Neural cell (in vitro differentiated cells): ENCODE data around the gene PPM1J. TPM values are rescaled to one million over a fixed set of nuclear protein-coding genes. Genes with fewer than 3 reads are reported as not detected.

Experiments
- H2AFZ ChIP-seq: fragments of 200-600, 300-800 bp; sonication (generic), shearing (Covaris generic); 2 replicates; pipeline ENCODE4 v1.6.0; 2014; ENCODE audit warnings: low read depth, mild to moderate bottlenecking, antibody characterized with exemption, low read length, moderate library complexity
- H3F3A ChIP-seq: fragments of 200-600 bp; shearing (Covaris generic); 2 replicates; pipeline ENCODE4 v1.6.1; 2016; ENCODE audit warnings: mild to moderate bottlenecking, moderate library complexity, mixed read lengths, antibody characterized with exemption, low read length; ENCODE audit not compliant: insufficient read depth, poor library complexity, severe bottlenecking
- H3K27ac ChIP-seq: fragments of 200-600, 300-800 bp; sonication (generic), shearing (Covaris generic); 2 replicates; pipeline ENCODE4 v1.5.1; 2014; ENCODE audit warnings: mild to moderate bottlenecking, low read length, moderate library complexity
- H3K27me3 ChIP-seq: fragments of 300-800, 200-600 bp; sonication (generic), shearing (Covaris generic); 2 replicates; pipeline ENCODE4 v1.6.0; 2014; ENCODE audit warnings: mild to moderate bottlenecking, low read depth, low read length, moderate library complexity; ENCODE audit not compliant: insufficient read depth
- H3K36me3 ChIP-seq: fragments of 300-800, 200-600 bp; sonication (generic), shearing (Covaris generic); 2 replicates; pipeline ENCODE4 v1.5.1; 2014; ENCODE audit warnings: mild to moderate bottlenecking, antibody characterized with exemption, low read length, moderate library complexity; ENCODE audit not compliant: insufficient read depth
- H3K4me2 ChIP-seq: fragments of 300-800, 200-600 bp; sonication (generic), shearing (Covaris generic); 2 replicates; pipeline ENCODE4 v1.6.0; 2014; ENCODE audit warnings: mild to moderate bottlenecking, low read length
- H3K4me3 ChIP-seq: fragments of 300-800, 200-600 bp; sonication (generic), shearing (Covaris generic); 2 replicates; pipeline ENCODE4 v1.5.1; 2014; ENCODE audit warnings: mild to moderate bottlenecking, low read length, moderate library complexity
- H3K79me2 ChIP-seq: fragments of 200-600 bp; shearing (Covaris generic); replicated peaks from 2 replicates; pipeline ENCODE4 v1.6.0; 2014; ENCODE audit warnings: mild to moderate bottlenecking, low read length, moderate library complexity; ENCODE audit not compliant: insufficient read depth
- H3K9ac ChIP-seq: fragments of 300-800, 200-600 bp; sonication (generic), shearing (Covaris generic); 2 replicates; pipeline ENCODE4 v1.6.1; 2016; ENCODE audit warnings: mild to moderate bottlenecking, low read length, mixed read lengths
- H3K9me2 ChIP-seq: fragments of 200-600 bp; shearing (Covaris generic); 2 replicates; pipeline ENCODE4 v1.6.1; 2016; ENCODE audit warnings: mild to moderate bottlenecking, low read length, mixed read lengths; ENCODE audit not compliant: insufficient read depth
- H3K9me3 ChIP-seq: fragments of 200-600, 300-800 bp; sonication (generic), shearing (Covaris generic); 2 replicates; pipeline ENCODE4 v1.6.1; 2016; ENCODE audit warnings: mild to moderate bottlenecking, mixed run types, low read length, moderate library complexity, mixed read lengths
- H4K20me1 ChIP-seq: fragments of 200-600 bp; shearing (Covaris generic); 2 replicates; pipeline ENCODE4 v1.6.1; 2016; ENCODE audit warnings: mild to moderate bottlenecking, mixed run types; ENCODE audit not compliant: insufficient read depth
- EP300 ChIP-seq: fragments of 450-650 bp; conservative IDR thresholded peaks from 2 replicates; pipeline ENCODE4 v1.6.1; 2014; ENCODE audit warnings: antibody characterized with exemption, mild to moderate bottlenecking, moderate library complexity; ENCODE audit not compliant: poor library complexity, severe bottlenecking
- EZH2 ChIP-seq: fragments of 200-600, 300-800 bp; shearing (Covaris generic), sonication (generic); IDR thresholded peaks from 2 replicates; pipeline ENCODE4 v1.6.1; 2014; ENCODE audit warnings: antibody characterized with exemption, low read length, borderline replicate concordance, mild to moderate bottlenecking; ENCODE audit not compliant: insufficient read depth, poor library complexity, severe bottlenecking
- MXI1 ChIP-seq: fragments of 450-650 bp; conservative IDR thresholded peaks from 2 replicates; pipeline ENCODE4 v1.6.1; 2014; ENCODE audit warnings: antibody characterized with exemption, mild to moderate bottlenecking; ENCODE audit not compliant: poor library complexity, severe bottlenecking
- POLR2AphosphoS5 ChIP-seq: IDR thresholded peaks from 2 replicates; pipeline ENCODE4 v1.6.1; 2012
- RAD21 ChIP-seq: fragments of 450-650 bp; conservative IDR thresholded peaks from 2 replicates; pipeline ENCODE4 v1.6.1; 2014; ENCODE audit warnings: antibody characterized with exemption, mild to moderate bottlenecking, moderate library complexity
- SMC3 ChIP-seq: fragments of 450-650 bp; conservative IDR thresholded peaks from 2 replicates; pipeline ENCODE4 v1.6.1; 2014; ENCODE audit warnings: antibody characterized with exemption, mild to moderate bottlenecking, moderate library complexity; ENCODE audit not compliant: poor library complexity
- TAF1 ChIP-seq: IDR thresholded peaks from 2 replicates; pipeline ENCODE4 v1.6.1; 2012; ENCODE audit warnings: low read depth
- polyA plus RNA-seq: library from polyadenylated mRNA; depleted of rRNA; stranded (reverse); fragments of >200 nt; gene quantifications from 2 replicates; pipeline ENCODE4 v1.2.3, GENCODE V29; 2014
- TF ChIP-seq, protein P1 (sequence below): IDR thresholded peaks from 2 replicates; pipeline ENCODE4 v1.6.1; 2012; ENCODE audit warnings: borderline replicate concordance
- TF ChIP-seq, protein P2 (sequence below): fragments of 450-650 bp; IDR thresholded peaks from 2 replicates; pipeline ENCODE4 v1.5.1; 2014; ENCODE audit warnings: antibody characterized with exemption, mild to moderate bottlenecking, moderate library complexity; ENCODE audit not compliant: poor library complexity, severe bottlenecking

PPM1J gene
- polyA plus RNA-seq, 1 donor from 2014 or later, result 0.16 TPM

DNA sequence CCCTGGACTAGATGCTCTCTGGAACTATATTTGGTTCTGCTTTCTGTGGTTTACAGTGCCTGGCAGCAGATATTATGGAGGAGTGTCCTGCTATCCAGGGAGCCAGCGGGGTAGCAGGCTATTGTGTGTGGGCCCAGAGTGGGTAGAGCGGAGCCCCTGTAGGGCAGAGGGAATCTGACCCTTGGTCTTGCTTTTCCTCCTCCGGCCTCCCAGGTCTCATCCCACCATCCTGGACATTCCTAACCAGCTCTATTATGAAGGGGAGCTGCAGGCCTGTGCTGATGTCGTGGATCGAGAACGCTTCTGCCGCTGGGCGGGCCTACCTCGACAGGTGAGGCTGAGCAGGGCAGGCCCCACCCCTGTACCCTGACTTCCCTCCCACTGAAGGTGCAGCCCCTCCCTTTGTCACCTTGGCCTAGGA, 17.3 kb downstream of the PPM1J start:
- Histone ChIP-seq H3K9me3 (no peaks in the 10 kb centered on the region), H3K27me3 (no peaks in the 10 kb centered on the region), H2AFZ (no peak overlapping the region), H3F3A (no peaks in the 10 kb centered on the region), H3K9me2 (no peaks in the 10 kb centered on the region), H3K36me3 (no peaks in the 10 kb centered on the region), H3K27ac (no peak overlapping the region), H3K4me2 (no peak overlapping the region), H3K79me2 (no peaks in the 10 kb centered on the region), H4K20me1 (no peaks in the 10 kb centered on the region), H3K4me3 (no peak overlapping the region), H3K9ac (no peak overlapping the region)
- TF ChIP-seq SMC3, result no peak
- no peak for TF ChIP-seq EP300
- TF ChIP-seq RAD21, result no peak
- TF ChIP-seq, protein P1, sequence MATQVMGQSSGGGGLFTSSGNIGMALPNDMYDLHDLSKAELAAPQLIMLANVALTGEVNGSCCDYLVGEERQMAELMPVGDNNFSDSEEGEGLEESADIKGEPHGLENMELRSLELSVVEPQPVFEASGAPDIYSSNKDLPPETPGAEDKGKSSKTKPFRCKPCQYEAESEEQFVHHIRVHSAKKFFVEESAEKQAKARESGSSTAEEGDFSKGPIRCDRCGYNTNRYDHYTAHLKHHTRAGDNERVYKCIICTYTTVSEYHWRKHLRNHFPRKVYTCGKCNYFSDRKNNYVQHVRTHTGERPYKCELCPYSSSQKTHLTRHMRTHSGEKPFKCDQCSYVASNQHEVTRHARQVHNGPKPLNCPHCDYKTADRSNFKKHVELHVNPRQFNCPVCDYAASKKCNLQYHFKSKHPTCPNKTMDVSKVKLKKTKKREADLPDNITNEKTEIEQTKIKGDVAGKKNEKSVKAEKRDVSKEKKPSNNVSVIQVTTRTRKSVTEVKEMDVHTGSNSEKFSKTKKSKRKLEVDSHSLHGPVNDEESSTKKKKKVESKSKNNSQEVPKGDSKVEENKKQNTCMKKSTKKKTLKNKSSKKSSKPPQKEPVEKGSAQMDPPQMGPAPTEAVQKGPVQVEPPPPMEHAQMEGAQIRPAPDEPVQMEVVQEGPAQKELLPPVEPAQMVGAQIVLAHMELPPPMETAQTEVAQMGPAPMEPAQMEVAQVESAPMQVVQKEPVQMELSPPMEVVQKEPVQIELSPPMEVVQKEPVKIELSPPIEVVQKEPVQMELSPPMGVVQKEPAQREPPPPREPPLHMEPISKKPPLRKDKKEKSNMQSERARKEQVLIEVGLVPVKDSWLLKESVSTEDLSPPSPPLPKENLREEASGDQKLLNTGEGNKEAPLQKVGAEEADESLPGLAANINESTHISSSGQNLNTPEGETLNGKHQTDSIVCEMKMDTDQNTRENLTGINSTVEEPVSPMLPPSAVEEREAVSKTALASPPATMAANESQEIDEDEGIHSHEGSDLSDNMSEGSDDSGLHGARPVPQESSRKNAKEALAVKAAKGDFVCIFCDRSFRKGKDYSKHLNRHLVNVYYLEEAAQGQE, result no peak
- TF ChIP-seq MXI1, result no peak
- TF ChIP-seq TAF1, result no peak
- TF ChIP-seq EZH2, result no peak
- no peak for TF ChIP-seq POLR2AphosphoS5
- TF ChIP-seq, protein P2, sequence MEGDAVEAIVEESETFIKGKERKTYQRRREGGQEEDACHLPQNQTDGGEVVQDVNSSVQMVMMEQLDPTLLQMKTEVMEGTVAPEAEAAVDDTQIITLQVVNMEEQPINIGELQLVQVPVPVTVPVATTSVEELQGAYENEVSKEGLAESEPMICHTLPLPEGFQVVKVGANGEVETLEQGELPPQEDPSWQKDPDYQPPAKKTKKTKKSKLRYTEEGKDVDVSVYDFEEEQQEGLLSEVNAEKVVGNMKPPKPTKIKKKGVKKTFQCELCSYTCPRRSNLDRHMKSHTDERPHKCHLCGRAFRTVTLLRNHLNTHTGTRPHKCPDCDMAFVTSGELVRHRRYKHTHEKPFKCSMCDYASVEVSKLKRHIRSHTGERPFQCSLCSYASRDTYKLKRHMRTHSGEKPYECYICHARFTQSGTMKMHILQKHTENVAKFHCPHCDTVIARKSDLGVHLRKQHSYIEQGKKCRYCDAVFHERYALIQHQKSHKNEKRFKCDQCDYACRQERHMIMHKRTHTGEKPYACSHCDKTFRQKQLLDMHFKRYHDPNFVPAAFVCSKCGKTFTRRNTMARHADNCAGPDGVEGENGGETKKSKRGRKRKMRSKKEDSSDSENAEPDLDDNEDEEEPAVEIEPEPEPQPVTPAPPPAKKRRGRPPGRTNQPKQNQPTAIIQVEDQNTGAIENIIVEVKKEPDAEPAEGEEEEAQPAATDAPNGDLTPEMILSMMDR, result no peak

DNA sequence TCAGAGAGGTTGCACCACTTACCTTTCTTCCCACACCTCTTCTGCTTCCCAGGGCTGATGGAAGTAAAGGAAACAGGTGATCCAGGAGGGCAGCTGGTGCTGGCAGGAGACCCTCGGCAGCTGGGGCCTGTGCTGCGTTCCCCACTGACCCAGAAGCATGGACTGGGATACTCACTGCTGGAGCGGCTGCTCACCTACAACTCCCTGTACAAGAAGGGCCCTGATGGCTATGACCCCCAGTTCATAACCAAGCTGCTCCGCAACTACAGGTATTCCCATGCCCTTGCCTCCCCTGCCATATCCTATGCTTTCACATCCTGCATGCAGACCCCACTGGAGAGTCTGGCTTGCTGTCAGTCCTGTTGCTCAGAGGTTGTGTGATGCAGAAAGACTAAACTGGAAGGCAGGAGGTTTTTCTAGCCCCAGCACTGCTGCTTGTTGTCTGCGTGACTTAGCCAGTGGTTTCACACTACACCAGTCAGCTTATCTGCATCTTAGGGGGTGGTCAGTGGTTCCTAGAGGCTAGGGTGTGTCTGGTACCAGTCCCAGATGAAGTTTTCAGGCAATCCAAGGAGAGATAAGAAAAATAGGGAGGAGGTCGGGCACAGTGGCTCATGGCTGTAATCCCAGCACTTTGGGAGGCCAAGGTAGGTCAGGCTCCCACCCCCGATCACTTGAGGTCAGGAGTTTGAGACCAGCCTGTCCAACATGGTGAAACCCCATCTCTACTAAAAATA, 18.4 kb downstream of the PPM1J start:
- Histone ChIP-seq H3K9me3 (no peaks in the 10 kb centered on the region), H3K4me3 (no peak overlapping the region), H3K79me2 (no peaks in the 10 kb centered on the region), H3K9me2 (no peaks in the 10 kb centered on the region), H3F3A (no peaks in the 10 kb centered on the region), H2AFZ (no peak overlapping the region), H3K9ac (no peak overlapping the region), H3K36me3 (no peaks in the 10 kb centered on the region), H3K27me3 (no peaks in the 10 kb centered on the region), H4K20me1 (no peaks in the 10 kb centered on the region), H3K4me2 (no peak overlapping the region), H3K27ac (no peak overlapping the region)
- no peak for TF ChIP-seq MXI1
- TF ChIP-seq POLR2AphosphoS5, result no peak
- TF ChIP-seq, protein P2, result no peak
- TF ChIP-seq EZH2, result no peak
- TF ChIP-seq, protein P1, result no peak
- TF ChIP-seq TAF1, result no peak
- no peak for TF ChIP-seq SMC3
- TF ChIP-seq RAD21, result no peak
- TF ChIP-seq EP300, result no peak
